Panc1 (cell line): ENCODE data around the gene ZNF592.

Experiments used
- CTCF ChIP-seq: fragments of 450-650 bp; IDR thresholded peaks from 2 replicates; pipeline ENCODE4 v1.5.1; 2017; ENCODE audit warnings: mild to moderate bottlenecking
- POLR2AphosphoS5 ChIP-seq: IDR thresholded peaks from 2 replicates; pipeline ENCODE4 v1.6.1; 2012; ENCODE audit warnings: mild to moderate bottlenecking, low read depth, low read length, moderate library complexity
- REST ChIP-seq, 2 experiments: IDR thresholded peaks; 2 replicates each; pipeline ENCODE4 v1.6.1; 2011 to 2012; ENCODE audit warnings: low read depth in 2 of 2, control low read depth in 1 of 2, low read length in 1 of 2, mild to moderate bottlenecking in 1 of 2, moderate library complexity in 1 of 2; ENCODE audit not compliant: insufficient read depth in 1 of 2
- SIN3A ChIP-seq: IDR thresholded peaks from 2 replicates; pipeline ENCODE4 v1.6.1; 2012; ENCODE audit warnings: low read depth, mild to moderate bottlenecking, low read length, moderate library complexity, borderline replicate concordance; ENCODE audit not compliant: insufficient read depth
- TCF7L2 ChIP-seq: IDR thresholded peaks from 2 replicates; pipeline ENCODE4 v1.6.1; 2011; ENCODE audit warnings: mild to moderate bottlenecking, low read depth, low read length, inconsistent platforms

DNA sequence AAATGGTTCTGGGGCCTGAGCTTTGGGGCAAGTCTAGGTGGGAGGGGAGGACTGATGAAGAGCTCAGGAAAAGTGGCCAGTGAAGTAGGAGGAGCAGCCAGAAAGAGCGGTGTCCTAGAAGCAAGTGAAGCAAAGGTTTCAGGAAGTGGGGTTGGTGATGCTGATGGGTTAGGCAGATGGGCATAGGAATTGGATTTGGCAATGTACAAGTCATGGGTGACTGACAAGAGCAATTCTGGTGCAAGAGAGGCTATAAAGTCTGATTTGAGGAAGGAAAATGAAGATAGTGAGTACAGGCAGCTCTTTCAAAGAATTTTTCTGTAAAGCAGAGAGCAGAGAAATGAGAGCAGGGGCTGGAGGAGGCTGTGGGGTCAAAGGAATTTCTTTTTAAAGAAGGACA lies 88.5 kb downstream of the ZNF592 start:
- TF ChIP-seq CTCF (no peak), POLR2AphosphoS5 (no peak), SIN3A (no peak), REST (IDR thresholded peaks at IDR 0.05; ENCODE audit: insufficient read depth in 1 of 2, low read depth in 2 of 2, low read length in 1 of 2) (no peak), TCF7L2 (no peak)
